SK-N-SH treated with all-trans-retinoic acid at 6 μM for 48 hours (cell line): ENCODE data around the gene MAP7D2.
A peak's percentile ranks its signal among the peaks of the same experiment; 100 is the strongest.

Experiments used
- ATAC-seq: fragments of 200-7000 bp; cut with Tn5 transposase; 3 replicates; pipeline ENCODE4 v1.9.1; 2020; ENCODE audit warnings: mild to moderate bottlenecking, moderate library complexity
- ARNTL ChIP-seq: fragments of 450-650 bp; formaldehyde crosslinking; IDR thresholded peaks from 2 replicates; pipeline ENCODE4 v1.5.0; 2020; ENCODE audit warnings: low read depth, mild to moderate bottlenecking, moderate library complexity, borderline replicate concordance
- BACH2 ChIP-seq: fragments of 250-450 bp; sonication (Bioruptor Pico); IDR thresholded peaks from 2 replicates; pipeline ENCODE4 v1.9.0; 2021; ENCODE audit warnings: mild to moderate bottlenecking, borderline replicate concordance
- CREB5 ChIP-seq: fragments of 250-450 bp; sonication (Bioruptor Pico); IDR thresholded peaks from 2 replicates; pipeline ENCODE4 v1.5.1; 2020; ENCODE audit warnings: low read depth, mild to moderate bottlenecking, moderate library complexity
- CSDC2 ChIP-seq: fragments of 250-450 bp; sonication (Bioruptor Pico); IDR thresholded peaks from 2 replicates; pipeline ENCODE4 v1.5.0; 2020; ENCODE audit warnings: mild to moderate bottlenecking, moderate library complexity
- CSRNP3 ChIP-seq: fragments of 250-450 bp; sonication (Bioruptor Pico); IDR thresholded peaks from 2 replicates; pipeline ENCODE4 v1.5.1; 2021; ENCODE audit warnings: mild to moderate bottlenecking, moderate library complexity
- ESRRG ChIP-seq: fragments of 250-450 bp; sonication (Bioruptor Pico); IDR thresholded peaks from 2 replicates; pipeline ENCODE4 v1.6.1; 2021; ENCODE audit warnings: mild to moderate bottlenecking
- GLIS3 ChIP-seq: fragments of 250-450 bp; sonication (Bioruptor Pico); IDR thresholded peaks from 2 replicates; pipeline ENCODE4 v1.5.0; 2020; ENCODE audit warnings: mild to moderate bottlenecking, moderate library complexity
- ISL1 ChIP-seq: fragments of 250-450 bp; sonication (Bioruptor Pico); IDR thresholded peaks from 2 replicates; pipeline ENCODE4 v2.1.2; 2022; ENCODE audit warnings: mild to moderate bottlenecking, moderate library complexity
- OSR1 ChIP-seq: fragments of 250-450 bp; sonication (Bioruptor Pico); IDR thresholded peaks from 2 replicates; pipeline ENCODE4 v1.8.0; 2022; ENCODE audit warnings: moderate library complexity, mild to moderate bottlenecking, inconsistent platforms
- PATZ1 ChIP-seq: fragments of 250-450 bp; sonication (Bioruptor Pico); IDR thresholded peaks from 2 replicates; pipeline ENCODE4 v1.8.0; 2020; ENCODE audit warnings: mild to moderate bottlenecking, moderate library complexity, borderline replicate concordance
- POU6F1 ChIP-seq: fragments of 250-450 bp; sonication (Bioruptor Pico); IDR thresholded peaks from 2 replicates; pipeline ENCODE4 v1.8.0; 2021; ENCODE audit warnings: low read depth, mild to moderate bottlenecking, moderate library complexity, borderline replicate concordance
- RARB ChIP-seq: fragments of 250-450 bp; sonication (Bioruptor Pico); IDR thresholded peaks from 2 replicates; pipeline ENCODE4 v1.8.0; 2021; ENCODE audit warnings: mild to moderate bottlenecking, moderate library complexity
- SNAI2 ChIP-seq: fragments of 250-450 bp; sonication (Bioruptor Pico); IDR thresholded peaks from 2 replicates; pipeline ENCODE4 v1.5.0; 2020; ENCODE audit warnings: mild to moderate bottlenecking, moderate library complexity
- TCF4 ChIP-seq: fragments of 250-450 bp; sonication (Bioruptor Pico); IDR thresholded peaks from 2 replicates; pipeline ENCODE4 v1.8.0; 2021; ENCODE audit warnings: mild to moderate bottlenecking, moderate library complexity, borderline replicate concordance
- TOX ChIP-seq: fragments of 250-450 bp; sonication (Bioruptor Pico); IDR thresholded peaks from 2 replicates; pipeline ENCODE4 v1.8.0; 2021; ENCODE audit warnings: mild to moderate bottlenecking, moderate library complexity, borderline replicate concordance
- TSHZ2 ChIP-seq: fragments of 250-450 bp; sonication (Bioruptor Pico); IDR thresholded peaks from 2 replicates; pipeline ENCODE4 v1.5.0; 2020; ENCODE audit warnings: mild to moderate bottlenecking, moderate library complexity
- ZC3H10 ChIP-seq: fragments of 250-450 bp; sonication (Bioruptor Pico); IDR thresholded peaks from 2 replicates; pipeline ENCODE4 v1.5.1; 2021; ENCODE audit warnings: mild to moderate bottlenecking, moderate library complexity
- ZFP3 ChIP-seq: fragments of 250-450 bp; sonication (Bioruptor Pico); IDR thresholded peaks from 2 replicates; pipeline ENCODE4 v1.5.0; 2020; ENCODE audit warnings: mild to moderate bottlenecking, moderate library complexity
- ZFP30 ChIP-seq: fragments of 450-650 bp; formaldehyde crosslinking; IDR thresholded peaks from 2 replicates; pipeline ENCODE4 v1.5.0; 2022; ENCODE audit warnings: mild to moderate bottlenecking, moderate library complexity
- ZNF565 ChIP-seq: fragments of 450-650 bp; formaldehyde crosslinking; conservative IDR thresholded peaks from 2 replicates; pipeline ENCODE4 v1.5.0; 2020; ENCODE audit warnings: low read depth, mild to moderate bottlenecking, moderate library complexity
- ZNF70 ChIP-seq: fragments of 450-650 bp; formaldehyde crosslinking; IDR thresholded peaks from 2 replicates; pipeline ENCODE4 v1.5.0; 2020; ENCODE audit warnings: mild to moderate bottlenecking, moderate library complexity
- ZNF8 ChIP-seq: fragments of 450-650 bp; formaldehyde crosslinking; IDR thresholded peaks from 2 replicates; pipeline ENCODE4 v1.5.0; 2020; ENCODE audit warnings: mild to moderate bottlenecking, moderate library complexity

MAP7D2 gene

GRCh38 chrX:19990151-19990555 is 126.6 kb downstream of the MAP7D2 start:
- peak; percentile 44 for ATAC-seq
- no peak for TF ChIP-seq ZNF565 (CRISPR knock-in tag)
- TF ChIP-seq TCF4 (CRISPR knock-in tag): no peak
- TF ChIP-seq ARNTL (CRISPR knock-in tag): no peak
- TF ChIP-seq TOX (CRISPR knock-in tag): no peak
- TF ChIP-seq CSRNP3 (CRISPR knock-in tag): no peak
- no peak for TF ChIP-seq ZNF8 (CRISPR knock-in tag)
- TF ChIP-seq CREB5 (CRISPR knock-in tag): no peak
- no peak for TF ChIP-seq POU6F1 (CRISPR knock-in tag)
- no peak for TF ChIP-seq GLIS3
- no peak for TF ChIP-seq PATZ1
- no peak for TF ChIP-seq ZFP3 (CRISPR knock-in tag)
- TF ChIP-seq CSDC2: no peak
- TF ChIP-seq SNAI2 (CRISPR knock-in tag): no peak
- TF ChIP-seq ZC3H10: no peak
- no peak for TF ChIP-seq OSR1 (CRISPR knock-in tag)
- no peak for TF ChIP-seq BACH2 (CRISPR knock-in tag)
- no peak for TF ChIP-seq TSHZ2 (CRISPR knock-in tag)
- TF ChIP-seq ZNF70 (CRISPR knock-in tag): no peak
- TF ChIP-seq ISL1 (CRISPR knock-in tag): no peak
- TF ChIP-seq RARB: no peak

- no peak for ATAC-seq
- TF ChIP-seq ARNTL (CRISPR knock-in tag) (no peak), PATZ1 (no peak), POU6F1 (CRISPR knock-in tag) (no peak), ZC3H10 (no peak), CSDC2 (no peak), CSRNP3 (CRISPR knock-in tag) (no peak), SNAI2 (CRISPR knock-in tag) (no peak), ZFP30 (CRISPR knock-in tag) (no peak), TCF4 (CRISPR knock-in tag) (no peak), OSR1 (CRISPR knock-in tag) (no peak), GLIS3 (no peak), ESRRG (CRISPR knock-in tag) (no peak), ZNF8 (CRISPR knock-in tag) (no peak), TSHZ2 (CRISPR knock-in tag) (no peak)
Measured at GRCh38 chrX:19987856-19988255, 128.9 kb downstream of the MAP7D2 start.
